Tibial nerve (tissue), 4 donors: ENCODE results near the gene MSI2.

ENCODE experiments used
- EP300 ChIP-seq, 2 donors: sonication (generic); formaldehyde crosslinking; IDR thresholded peaks; one replicate each; pipeline ENCODE4 v1.6.1; 2017; ENCODE audit warnings: antibody characterized with exemption in 2 of 2, mild to moderate bottlenecking in 1 of 2
- TF ChIP-seq, protein P1 (sequence below), 5 experiments: fragments of 200-600 bp in 3 of 5; fragments of 450-650 bp in 2 of 5; sonication (generic) in 3 of 5; IDR thresholded peaks; one replicate each; pipeline ENCODE4 v1.5.1; 2016 to 2019; ENCODE audit warnings: antibody characterized with exemption in 5 of 5, mild to moderate bottlenecking in 3 of 5, moderate library complexity in 2 of 5

DNA sequence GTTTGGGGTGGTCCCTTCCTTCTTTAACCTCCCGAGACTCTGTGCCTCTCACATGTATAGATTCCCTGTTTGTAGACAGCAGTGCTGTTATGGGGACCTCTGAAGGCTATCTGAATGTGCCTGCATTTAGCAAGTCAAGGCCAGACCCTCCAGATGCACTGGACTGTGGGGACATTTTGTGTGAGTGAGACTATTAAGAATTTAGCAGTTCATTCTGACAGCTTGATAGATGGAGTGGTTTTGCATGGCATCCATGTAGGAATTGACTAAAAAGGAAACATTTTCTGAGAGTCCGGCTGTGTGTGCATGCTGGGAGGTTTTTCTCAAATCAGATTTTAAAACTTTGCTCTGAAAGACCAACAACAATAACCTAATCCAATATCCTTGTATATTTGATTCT, 226.3 kb downstream of the MSI2 start:
- TF ChIP-seq, protein P1, sequence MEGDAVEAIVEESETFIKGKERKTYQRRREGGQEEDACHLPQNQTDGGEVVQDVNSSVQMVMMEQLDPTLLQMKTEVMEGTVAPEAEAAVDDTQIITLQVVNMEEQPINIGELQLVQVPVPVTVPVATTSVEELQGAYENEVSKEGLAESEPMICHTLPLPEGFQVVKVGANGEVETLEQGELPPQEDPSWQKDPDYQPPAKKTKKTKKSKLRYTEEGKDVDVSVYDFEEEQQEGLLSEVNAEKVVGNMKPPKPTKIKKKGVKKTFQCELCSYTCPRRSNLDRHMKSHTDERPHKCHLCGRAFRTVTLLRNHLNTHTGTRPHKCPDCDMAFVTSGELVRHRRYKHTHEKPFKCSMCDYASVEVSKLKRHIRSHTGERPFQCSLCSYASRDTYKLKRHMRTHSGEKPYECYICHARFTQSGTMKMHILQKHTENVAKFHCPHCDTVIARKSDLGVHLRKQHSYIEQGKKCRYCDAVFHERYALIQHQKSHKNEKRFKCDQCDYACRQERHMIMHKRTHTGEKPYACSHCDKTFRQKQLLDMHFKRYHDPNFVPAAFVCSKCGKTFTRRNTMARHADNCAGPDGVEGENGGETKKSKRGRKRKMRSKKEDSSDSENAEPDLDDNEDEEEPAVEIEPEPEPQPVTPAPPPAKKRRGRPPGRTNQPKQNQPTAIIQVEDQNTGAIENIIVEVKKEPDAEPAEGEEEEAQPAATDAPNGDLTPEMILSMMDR (IDR thresholded peaks at IDR 0.05) = no peak
- TF ChIP-seq EP300 (IDR thresholded peaks at IDR 0.05) = no peak
